IMR-90 (cell line): ENCODE data around the gene FRMD6. TPM values are rescaled to one million over a fixed set of nuclear protein-coding genes. Genes with fewer than 3 reads are reported as not detected.

ENCODE experiments used
- ATAC-seq: fragments of 200-7000 bp; cut with Tn5 transposase; 2 replicates; pipeline ENCODE4 v1.9.1; 2020; ENCODE audit warnings: low read depth, mild to moderate bottlenecking, moderate library complexity
- BruUV-seq: library from RNA; stranded (reverse); fragments of 400-500 nt; replicated peaks from 2 replicates; lab custom pipeline; 2021; lab: Mats Ljungman, UMichigan
- CTCF ChIA-PET: fragments of 300-600 bp; formaldehyde crosslinking; extraction: SDS; loops from one replicate; lab custom pipeline; 2021; ENCODE audit warnings: antibody characterized with exemption; lab: Yijun Ruan, JAX
- POLR2A ChIA-PET: fragments of 300-600 bp; sonication (Branson Sonifier 250); formaldehyde crosslinking; loops from one replicate; lab custom pipeline; 2022; ENCODE audit warnings: antibody characterized with exemption; ENCODE audit not compliant: unreplicated experiment; lab: Charles Lee
- DNase-seq: peaks from one replicate; pipeline ENCODE4 v3.0.0; 2013
- H2AFZ ChIP-seq: replicated peaks from 2 replicates; pipeline ENCODE3; 2013; ENCODE audit warnings: low read length, mild to moderate bottlenecking; ENCODE audit not compliant: poor library complexity
- H2AK5ac ChIP-seq: 2 replicates; pipeline ENCODE4 v1.6.1; 2013; ENCODE audit warnings: low read depth, low read length, inconsistent platforms
- H2AK9ac ChIP-seq: replicated peaks from 2 replicates; pipeline ENCODE3; 2013; ENCODE audit warnings: mild to moderate bottlenecking, low read depth, low read length, moderate library complexity; ENCODE audit not compliant: poor library complexity
- H2BK120ac ChIP-seq: 2 replicates; pipeline ENCODE4 v1.6.1; 2013; ENCODE audit warnings: low read depth, low read length, inconsistent platforms
- H2BK15ac ChIP-seq: 3 replicates; pipeline ENCODE4 v1.6.1; 2013; ENCODE audit warnings: low read depth, low read length, inconsistent platforms
- H2BK20ac ChIP-seq: 2 replicates; pipeline ENCODE4 v1.6.1; 2013; ENCODE audit warnings: low read depth, mild to moderate bottlenecking, inconsistent platforms, low read length, moderate library complexity
- H2BK5ac ChIP-seq: 2 replicates; pipeline ENCODE4 v1.6.1; 2013; ENCODE audit warnings: mild to moderate bottlenecking, low read depth, low read length, inconsistent platforms; ENCODE audit not compliant: poor library complexity, severe bottlenecking
- H3K14ac ChIP-seq: replicated peaks from 2 replicates; pipeline ENCODE4 v1.6.1; 2013; ENCODE audit warnings: low read depth, low read length, inconsistent platforms
- H3K18ac ChIP-seq: 2 replicates; pipeline ENCODE4 v1.6.1; 2013; ENCODE audit warnings: low read depth, low read length, control low read depth
- H3K23ac ChIP-seq: 2 replicates; pipeline ENCODE4 v1.6.1; 2013; ENCODE audit warnings: low read depth, low read length, inconsistent platforms
- H3K27ac ChIP-seq: 2 replicates; pipeline ENCODE4 v1.5.1; 2013; ENCODE audit warnings: mild to moderate bottlenecking, control low read depth, low read length; ENCODE audit not compliant: insufficient read depth
- H3K27me3 ChIP-seq: 2 replicates; pipeline ENCODE4 v1.6.1; 2013; ENCODE audit warnings: low read length; ENCODE audit not compliant: control insufficient read depth, insufficient read depth
- H3K36me3 ChIP-seq: 2 replicates; pipeline ENCODE4 v1.6.1; 2013; ENCODE audit warnings: low read length, mixed read lengths; ENCODE audit not compliant: control insufficient read depth, insufficient read depth
- H3K4ac ChIP-seq: 2 replicates; pipeline ENCODE4 v1.6.1; 2013; ENCODE audit warnings: low read depth, low read length, inconsistent platforms
- H3K4me1 ChIP-seq: 2 replicates; pipeline ENCODE4 v1.6.1; 2013; ENCODE audit warnings: low read length, mixed read lengths; ENCODE audit not compliant: control insufficient read depth, insufficient read depth
- H3K4me2 ChIP-seq: 2 replicates; pipeline ENCODE4 v1.6.1; 2013; ENCODE audit warnings: low read depth, mild to moderate bottlenecking, control low read depth, low read length, moderate library complexity
- H3K4me3 ChIP-seq: 2 replicates; pipeline ENCODE4 v1.5.1; 2013; ENCODE audit warnings: low read depth, mild to moderate bottlenecking, control low read depth, low read length, moderate library complexity; ENCODE audit not compliant: insufficient read depth
- H3K56ac ChIP-seq: 2 replicates; pipeline ENCODE4 v1.6.1; 2013; ENCODE audit warnings: low read length, inconsistent platforms; ENCODE audit not compliant: insufficient read depth; ENCODE audit errors: extremely low read depth
- H3K79me1 ChIP-seq, 2 experiments: 2 replicates each; pipeline ENCODE4 v1.6.1; 2013; ENCODE audit warnings: low read length in 2 of 2, inconsistent platforms in 1 of 2, low read depth in 1 of 2
- H3K9ac ChIP-seq: 2 replicates; pipeline ENCODE4 v1.6.1; 2013; ENCODE audit warnings: low read depth, low read length, control low read depth
- H3K9me1 ChIP-seq: 2 replicates; pipeline ENCODE4 v1.6.1; 2013; ENCODE audit warnings: low read length, inconsistent platforms; ENCODE audit not compliant: insufficient read depth
- H3K9me3 ChIP-seq: 2 replicates; pipeline ENCODE4 v1.6.1; 2013; ENCODE audit warnings: low read length; ENCODE audit not compliant: control insufficient read depth, insufficient read depth
- H4K20me1 ChIP-seq: 2 replicates; pipeline ENCODE4 v1.6.1; 2013; ENCODE audit warnings: low read length, inconsistent platforms; ENCODE audit not compliant: insufficient read depth
- H4K5ac ChIP-seq: 2 replicates; pipeline ENCODE4 v1.6.1; 2013; ENCODE audit warnings: mild to moderate bottlenecking, low read depth, low read length, control low read depth
- H4K8ac ChIP-seq, 2 experiments: 2 replicates each; pipeline ENCODE4 v1.6.1; 2013; ENCODE audit warnings: low read depth in 2 of 2, low read length in 2 of 2, control low read depth in 1 of 2, inconsistent platforms in 1 of 2
- H4K91ac ChIP-seq: 2 replicates; pipeline ENCODE4 v1.6.1; 2013; ENCODE audit warnings: low read depth, low read length, inconsistent platforms; ENCODE audit not compliant: insufficient read depth
- CHD1 ChIP-seq: IDR thresholded peaks from 2 replicates; pipeline ENCODE4 v1.6.1; 2012; ENCODE audit warnings: low read depth, low read length, improper control_type of control experiment
- FOS ChIP-seq: fragments of 150-350 bp; IDR thresholded peaks from 2 replicates; pipeline ENCODE4 v1.6.1; 2016; ENCODE audit warnings: low read depth, low read length
- MAFK ChIP-seq: IDR thresholded peaks from 2 replicates; pipeline ENCODE4 v1.6.1; 2012; ENCODE audit warnings: low read depth, low read length, improper control_type of control experiment
- MAZ ChIP-seq: IDR thresholded peaks from 2 replicates; pipeline ENCODE4 v1.6.1; 2012; ENCODE audit warnings: low read depth, mild to moderate bottlenecking, low read length, improper control_type of control experiment, moderate library complexity, borderline replicate concordance
- NFE2L2 ChIP-seq: fragments of 150-350 bp; IDR thresholded peaks from 2 replicates; pipeline ENCODE4 v1.6.1; 2016; ENCODE audit warnings: low read depth, mild to moderate bottlenecking, low read length
- POLR2A ChIP-seq: IDR thresholded peaks from 2 replicates; pipeline ENCODE4 v1.6.1; 2012; ENCODE audit warnings: mild to moderate bottlenecking, low read depth, low read length
- RAD21 ChIP-seq: IDR thresholded peaks from 2 replicates; pipeline ENCODE4 v1.6.1; 2012; ENCODE audit warnings: low read length, improper control_type of control experiment
- RCOR1 ChIP-seq: IDR thresholded peaks from 2 replicates; pipeline ENCODE4 v1.6.1; 2012; ENCODE audit warnings: mild to moderate bottlenecking, low read length, improper control_type of control experiment; ENCODE audit not compliant: insufficient replicate concordance
- RFX5 ChIP-seq: IDR thresholded peaks from 2 replicates; pipeline ENCODE4 v1.8.0; 2012; ENCODE audit warnings: low read depth, mild to moderate bottlenecking, low read length, moderate library complexity
- SMC3 ChIP-seq: fragments of 150-350 bp; IDR thresholded peaks from 2 replicates; pipeline ENCODE4 v1.6.1; 2016; ENCODE audit warnings: low read depth, mild to moderate bottlenecking, antibody characterized with exemption, low read length, moderate library complexity
- dilution Hi-C: fragments of 300-500 bp; cut with HindIII; formaldehyde crosslinking; loops from one replicate; pipeline ENCODE4 v1.14.3; 2018; ENCODE audit warnings: low sequenced_read_pairs; ENCODE audit not compliant: unreplicated experiment
- in situ Hi-C: fragments of 300-500 bp; cut with MboI; formaldehyde crosslinking; loops from 3 replicates; pipeline ENCODE4 v1.14.3; 2019; ENCODE audit warnings: low sequenced_read_pairs, inconsistent platforms, mixed read lengths
- intact Hi-C: fragments of 100-400 bp; cut with micrococcal nuclease; formaldehyde crosslinking; loops from 2 replicates; pipeline ENCODE4 v1.10.0; 2022
- polyA plus RNA-seq, 3 experiments: library from polyadenylated mRNA; depleted of rRNA; stranded (reverse); fragments of >200 nt; gene quantifications; 2 replicates each; pipeline ENCODE4 v1.2.3, GENCODE V29; 2012; ENCODE audit warnings: low replicate concordance in 1 of 3
- total RNA-seq: library from RNA; depleted of rRNA; stranded (reverse); fragments of >200 nt; gene quantifications from 2 replicates; pipeline ENCODE4 v1.2.3, GENCODE V29; 2012
- TF ChIP-seq, protein P1 (sequence below): fragments of 150-350 bp; IDR thresholded peaks from 2 replicates; pipeline ENCODE4 v1.6.1; 2017; ENCODE audit warnings: mild to moderate bottlenecking, antibody characterized with exemption, low read length, low read depth
- TF ChIP-seq, protein P2 (sequence below): fragments of 150-350 bp; IDR thresholded peaks from 2 replicates; pipeline ENCODE4 v1.6.1; 2016; ENCODE audit warnings: low read depth, mild to moderate bottlenecking, low read length, moderate library complexity, borderline replicate concordance

Gene FRMD6
- total and polyA plus RNA-seq, 2 of the 4 experiments (the other 2 are of a cell fraction), result 243 to 682 TPM

DNA sequence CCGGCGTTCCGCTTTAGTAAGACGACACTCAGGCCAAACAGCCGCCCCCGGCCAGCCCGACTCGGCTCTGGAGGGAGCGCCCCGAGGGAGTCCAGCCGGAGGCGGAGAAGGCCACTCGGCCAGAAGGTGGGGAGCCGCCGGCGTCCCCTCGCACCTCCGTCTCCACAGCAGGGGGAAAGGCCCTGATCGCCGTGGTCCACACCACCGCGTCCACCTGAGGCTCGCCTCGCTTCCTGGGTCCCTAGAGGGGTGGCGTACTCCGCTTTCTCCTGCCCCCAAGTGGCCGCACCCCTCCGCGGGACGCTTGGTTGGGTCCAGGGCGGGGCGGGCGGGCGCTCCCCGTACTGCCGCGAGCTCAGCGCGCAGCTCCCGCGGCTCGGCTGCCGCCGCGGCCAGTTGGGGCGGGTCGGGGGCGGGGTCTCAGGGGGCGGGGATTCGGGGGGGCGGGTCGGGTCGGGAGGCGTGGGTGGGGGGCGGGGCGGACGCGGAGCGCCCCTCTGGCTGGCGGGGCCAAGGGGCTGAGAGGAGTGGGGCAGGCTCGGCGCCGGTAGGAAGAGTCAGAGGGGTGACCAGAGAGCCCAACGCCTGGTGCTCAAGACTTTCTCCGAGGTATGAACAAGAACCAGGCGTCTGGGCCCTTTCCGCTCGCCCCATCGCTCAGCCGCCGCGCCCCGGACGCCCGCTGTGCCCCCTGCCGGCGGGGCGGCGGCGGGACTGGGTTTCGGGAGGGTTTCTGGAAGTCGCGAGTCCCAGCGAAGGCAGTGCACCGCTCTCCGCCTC is at the start of gene FRMD6 (continued):
- no peak for TF ChIP-seq MAFK
- TF ChIP-seq FOS, result no peak
- TF ChIP-seq, protein P1, sequence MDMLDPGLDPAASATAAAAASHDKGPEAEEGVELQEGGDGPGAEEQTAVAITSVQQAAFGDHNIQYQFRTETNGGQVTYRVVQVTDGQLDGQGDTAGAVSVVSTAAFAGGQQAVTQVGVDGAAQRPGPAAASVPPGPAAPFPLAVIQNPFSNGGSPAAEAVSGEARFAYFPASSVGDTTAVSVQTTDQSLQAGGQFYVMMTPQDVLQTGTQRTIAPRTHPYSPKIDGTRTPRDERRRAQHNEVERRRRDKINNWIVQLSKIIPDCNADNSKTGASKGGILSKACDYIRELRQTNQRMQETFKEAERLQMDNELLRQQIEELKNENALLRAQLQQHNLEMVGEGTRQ, result no peak
- TF ChIP-seq RFX5, result no peak

DNA sequence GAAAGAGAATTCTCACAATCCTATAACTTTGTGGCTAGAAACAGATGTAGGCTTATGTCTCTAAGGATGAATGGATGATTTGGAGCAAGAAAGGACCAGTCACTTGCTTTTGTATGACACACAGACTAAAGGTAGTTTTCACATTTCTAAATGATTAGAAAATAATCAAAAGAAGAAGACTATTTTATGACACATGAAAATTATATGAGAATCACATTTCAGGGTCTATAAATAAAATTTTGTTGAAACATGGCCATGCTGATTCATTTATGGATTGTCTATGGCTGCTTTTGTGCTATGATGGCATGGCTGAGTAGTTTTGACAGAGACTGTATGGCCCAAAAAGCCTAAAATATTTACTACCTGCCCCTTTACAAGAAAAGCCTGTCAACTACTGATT is 49.4 kb upstream of the FRMD6 start:
- Histone ChIP-seq H4K20me1 (no peaks in the 10 kb centered on the region), H3K9me1 (peaks cover 11% of the 10 kb centered on the region), H4K8ac (peak overlapping the region in 1 of 2 experiments; percentile 47; a peak in 1 of 4 replicates), H2BK20ac (peak overlapping the region; percentile 81; the same call in 1 of the 2 replicates), H3K56ac (no peak overlapping the region), H2AK5ac (no peak overlapping the region), H3K9ac (no peak overlapping the region), H3K23ac (peak overlapping the region; percentile 31; the same call in 1 of the 2 replicates), H3K14ac (peak overlapping the region; percentile 28; the same call in 1 of the 2 replicates), H4K5ac (no peak overlapping the region), H3K79me1 (peaks cover 8 to 40% of the 10 kb centered on the region in 2 experiments), H2AFZ (no peak overlapping the region), H3K27me3 (no peaks in the 10 kb centered on the region), H2AK9ac (no peak overlapping the region), H2BK15ac (no peak overlapping the region; the same call in 2 of the 3 replicates), H3K9me3 (no peaks in the 10 kb centered on the region), H2BK120ac (peak overlapping the region; percentile 70; the same call in 1 of the 2 replicates), H3K18ac (peak overlapping the region; percentile 25; the same call in 1 of the 2 replicates), H3K4me3 (no peak overlapping the region), H3K27ac (no peak overlapping the region), H4K91ac (no peak overlapping the region), H3K4me1 (peaks cover 13% of the 10 kb centered on the region), H3K4me2 (no peak overlapping the region), H2BK5ac (peak overlapping the region; percentile 99), H3K4ac (peak overlapping the region; percentile 29; the same call in 1 of the 2 replicates), H3K36me3 (no peaks in the 10 kb centered on the region)
- CTCF ChIA-PET, result no interaction called here
- dilution Hi-C loops (no loop called here), intact Hi-C loops (no loop called here), in situ Hi-C loops (no loop called here)
- TF ChIP-seq RCOR1, result no peak
- TF ChIP-seq, protein P1, result no peak
- TF ChIP-seq CHD1, result no peak
- no peak for TF ChIP-seq POLR2A
- TF ChIP-seq SMC3, result no peak
- no peak for TF ChIP-seq RFX5
- TF ChIP-seq NFE2L2, result no peak
- TF ChIP-seq, protein P2, sequence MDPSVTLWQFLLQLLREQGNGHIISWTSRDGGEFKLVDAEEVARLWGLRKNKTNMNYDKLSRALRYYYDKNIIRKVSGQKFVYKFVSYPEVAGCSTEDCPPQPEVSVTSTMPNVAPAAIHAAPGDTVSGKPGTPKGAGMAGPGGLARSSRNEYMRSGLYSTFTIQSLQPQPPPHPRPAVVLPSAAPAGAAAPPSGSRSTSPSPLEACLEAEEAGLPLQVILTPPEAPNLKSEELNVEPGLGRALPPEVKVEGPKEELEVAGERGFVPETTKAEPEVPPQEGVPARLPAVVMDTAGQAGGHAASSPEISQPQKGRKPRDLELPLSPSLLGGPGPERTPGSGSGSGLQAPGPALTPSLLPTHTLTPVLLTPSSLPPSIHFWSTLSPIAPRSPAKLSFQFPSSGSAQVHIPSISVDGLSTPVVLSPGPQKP, result no peak
- TF ChIP-seq MAFK, result no peak
- no peak for TF ChIP-seq MAZ
- no peak for TF ChIP-seq RAD21
- DNase-seq (peak; percentile 52), ATAC-seq (no peak)
- no TSS peak for BruUV-seq
- POLR2A ChIA-PET, result no interaction called here
